NCI-H446 treated with DMSO at 0.1 percent for 48 hours (cell line): ENCODE measurements around the gene NFS1.
"Not testable (repeated sequence)": the region's sequence is repeated elsewhere in the genome, so short reads cannot be mapped to it uniquely, and the experiment has no call there.

Source experiments
- DNase-seq: peaks from one replicate; lab custom pipeline; 2025; lab: John Stamatoyannopoulos, UW

NFS1 gene

GRCh38 chr20:35729836-35730582, 30.9 kb upstream of the NFS1 start:
- DNase-seq: no peak

- no peak for DNase-seq
Measured at GRCh38 chr20:35729283-35729807, 30.2 kb upstream of the NFS1 start.

DNA sequence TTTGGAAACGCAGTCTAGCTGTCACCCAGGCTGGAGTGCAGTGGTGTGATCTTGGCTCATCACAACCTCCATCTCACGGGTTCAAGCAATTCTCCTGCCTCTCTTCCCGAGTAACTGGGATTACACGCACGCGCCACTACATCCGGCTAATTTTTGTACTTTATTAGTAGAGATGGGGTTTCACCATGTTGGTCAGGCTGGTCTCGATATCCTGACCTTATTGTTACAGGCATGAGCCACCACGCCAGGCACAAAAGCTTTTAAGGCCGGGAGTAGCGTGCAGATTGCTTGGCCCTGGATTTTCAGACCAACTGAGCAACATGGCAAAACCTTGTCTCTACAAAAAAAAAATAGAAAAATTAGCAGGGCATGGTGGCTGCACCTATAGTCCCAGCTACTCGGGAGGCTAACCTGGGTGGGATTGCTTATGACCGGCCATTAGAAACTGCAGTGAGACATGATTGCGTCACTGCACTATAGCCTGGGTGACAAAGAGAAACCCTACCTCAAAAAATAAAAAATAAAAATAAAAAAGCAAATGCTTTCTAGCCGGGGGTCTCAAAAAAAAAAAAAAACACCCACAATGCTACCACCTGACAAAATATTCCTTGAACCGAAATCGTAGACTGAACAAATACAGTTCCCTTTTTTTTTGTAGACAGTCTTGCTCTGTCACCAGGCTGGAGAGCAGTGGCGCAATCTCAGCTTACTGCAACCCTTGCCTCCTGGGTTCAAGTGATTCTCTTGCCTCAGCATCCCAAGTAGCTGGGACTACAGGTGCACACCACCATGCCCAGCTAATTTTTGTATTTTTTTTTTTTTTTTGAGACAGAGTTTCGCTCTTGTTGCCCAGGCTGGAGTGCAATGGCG, 27.9 kb upstream of the NFS1 start:
- DNase-seq: no peak

DNA sequence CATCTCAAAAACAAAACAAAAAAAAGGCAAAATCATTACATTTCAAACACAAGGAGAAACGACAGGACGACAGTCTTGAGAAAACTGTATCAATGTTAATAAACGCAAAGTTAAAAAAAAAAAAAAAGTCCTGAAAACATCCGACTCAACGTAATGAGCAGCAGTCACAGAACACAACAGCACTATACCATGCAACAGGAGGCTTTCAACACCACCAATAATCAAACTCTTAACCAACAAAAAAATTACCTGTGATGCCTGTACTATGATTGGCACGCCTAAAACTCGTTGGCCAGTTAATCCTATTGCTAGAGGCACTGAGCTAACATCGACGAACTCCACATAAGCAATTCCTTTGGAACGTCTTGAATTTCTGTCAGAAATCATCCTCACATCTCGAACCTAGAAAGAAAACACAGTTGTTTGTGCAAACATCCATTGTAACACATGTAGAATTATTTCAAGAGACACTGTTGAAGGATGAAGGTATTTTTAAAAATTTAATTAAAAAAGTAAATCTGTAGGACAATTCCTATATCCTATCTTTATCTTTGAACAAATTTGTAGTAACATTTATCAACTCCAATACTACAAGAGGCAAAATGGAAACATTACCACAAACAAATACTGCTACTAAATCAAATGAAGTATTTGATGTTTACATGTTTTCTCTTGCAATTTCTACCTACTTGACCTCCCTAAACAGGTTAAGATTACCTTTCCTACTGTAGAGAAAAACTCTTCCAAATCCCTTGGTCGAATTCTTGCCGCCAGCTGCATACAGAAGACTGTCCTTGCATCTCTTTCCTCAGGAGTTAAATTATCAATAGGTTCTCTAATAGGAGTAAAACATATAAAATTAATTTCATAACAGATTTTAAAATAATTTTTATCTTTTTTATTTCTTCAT, 25.4 kb upstream of the NFS1 start:
- DNase-seq: no peak

GRCh38 chr20:35723652-35724320, 24.6 kb upstream of the NFS1 start:
- not testable (repeated sequence) for DNase-seq

- DNase-seq: not testable (repeated sequence)
Measured at GRCh38 chr20:35723275-35723639, 24.1 kb upstream of the NFS1 start.

DNA sequence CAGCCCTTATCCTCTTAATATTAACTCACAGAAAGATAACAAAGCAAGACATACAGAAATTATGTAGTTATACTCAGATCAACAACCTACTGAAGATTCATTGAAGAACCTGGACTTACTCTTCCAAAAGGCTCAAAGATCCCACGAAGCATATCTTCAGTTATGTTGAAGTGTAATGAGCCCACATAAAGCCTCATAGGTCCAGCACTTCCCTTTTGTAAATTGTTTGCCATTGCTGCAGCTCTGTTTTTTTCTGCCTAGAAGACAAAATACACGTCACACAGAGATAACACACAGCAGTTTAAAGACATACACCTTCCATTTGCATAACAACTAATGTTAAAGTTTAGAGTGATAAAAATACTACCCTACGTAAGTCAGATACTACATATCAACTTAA, 22.5 kb upstream of the NFS1 start:
- no peak for DNase-seq

DNA sequence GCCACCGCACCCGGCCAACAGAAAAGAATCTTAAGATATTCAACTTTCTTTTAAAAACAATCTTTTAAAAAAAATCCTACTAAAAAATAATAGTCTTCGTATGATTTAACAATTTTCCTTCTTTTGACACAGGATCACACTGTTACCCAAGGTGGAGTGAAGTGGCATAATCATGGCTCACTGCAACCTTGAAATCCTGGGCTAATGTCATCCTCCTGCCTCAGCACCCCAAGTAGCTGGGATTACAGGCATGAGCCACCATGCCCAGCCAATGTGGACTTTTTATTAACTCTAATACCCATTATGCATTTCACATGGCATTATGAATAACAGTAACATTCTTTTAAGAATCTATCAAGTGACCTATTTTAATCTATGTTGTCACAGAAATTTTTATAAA, 22.1 kb upstream of the NFS1 start:
- no peak for DNase-seq

GRCh38 chr20:35720165-35721123, 21.3 kb upstream of the NFS1 start:
- DNase-seq: no peak

DNA sequence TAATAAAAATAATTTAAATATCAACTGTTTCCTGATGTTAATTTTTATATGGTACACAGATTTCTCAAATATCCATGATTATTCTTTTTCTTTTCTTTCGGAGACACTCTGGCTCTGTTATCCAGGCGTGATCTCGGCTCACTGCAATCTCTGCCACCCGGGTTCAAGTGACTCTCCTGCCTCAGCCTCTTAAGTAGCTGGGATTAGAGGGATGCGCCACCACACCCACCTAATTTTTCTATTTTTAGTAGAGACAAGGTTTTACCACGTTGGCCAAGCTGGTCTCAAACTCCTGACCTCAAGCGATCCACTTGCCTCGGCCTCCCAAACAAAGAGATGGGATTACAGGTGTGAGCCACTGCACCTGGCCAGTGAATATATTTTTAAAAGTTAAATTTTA, 20.6 kb upstream of the NFS1 start:
- no peak for DNase-seq

DNA sequence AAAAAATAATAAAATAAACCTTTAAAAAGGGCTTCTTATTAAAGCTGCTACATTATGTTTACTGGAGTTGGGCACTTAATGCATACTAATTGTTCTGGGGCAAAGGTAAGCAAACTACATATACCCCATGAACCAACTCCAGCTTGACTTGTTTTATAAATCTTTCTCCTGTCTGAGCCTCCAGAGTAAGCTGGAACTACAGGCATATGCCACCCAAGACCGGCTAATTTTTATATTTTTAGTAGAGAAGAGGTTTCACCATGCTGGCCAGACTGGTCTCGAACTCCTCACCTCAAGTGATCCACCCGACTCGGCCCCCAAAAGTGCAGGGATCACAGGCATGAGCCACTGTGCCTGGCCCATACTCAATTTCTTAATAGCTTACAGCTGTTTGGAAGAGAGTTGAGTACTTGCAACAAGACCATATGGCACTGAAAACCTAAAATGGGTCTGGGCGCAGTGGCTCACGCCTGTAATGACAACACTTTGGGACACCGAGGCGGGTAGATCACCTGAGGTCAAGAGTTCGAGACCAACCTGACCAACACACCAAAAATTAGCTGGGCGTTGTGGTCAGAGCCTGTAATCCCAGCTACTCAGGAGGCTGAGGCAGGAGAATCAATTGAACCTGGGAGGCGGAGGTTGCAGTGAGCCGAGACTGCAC, 20.0 kb upstream of the NFS1 start:
- no peak for DNase-seq

GRCh38 chr20:35718321-35718720, 19.2 kb upstream of the NFS1 start:
- not testable (repeated sequence) for DNase-seq

- no peak for DNase-seq
Measured at GRCh38 chr20:35716330-35716729, 17.2 kb upstream of the NFS1 start.

GRCh38 chr20:35715652-35716051, 16.5 kb upstream of the NFS1 start:
- DNase-seq: no peak

DNA sequence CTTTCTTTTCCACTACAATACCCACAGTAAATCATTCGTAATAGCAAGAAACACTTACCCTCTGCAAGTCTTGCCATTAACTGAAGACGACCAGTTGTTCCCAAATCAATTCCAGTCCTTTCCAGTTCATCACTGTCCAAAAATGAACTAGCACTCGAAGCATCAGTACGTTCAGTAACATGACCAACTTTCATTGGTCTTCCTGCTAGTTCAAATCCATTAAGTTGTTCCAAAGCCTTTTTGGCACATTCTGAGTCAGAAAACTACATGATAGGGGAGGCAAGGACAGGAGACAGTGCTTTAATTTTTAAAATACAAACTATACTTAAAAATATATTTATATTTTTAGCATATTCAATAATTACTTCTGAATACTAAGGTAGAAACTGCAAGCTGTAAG, 15.0 kb upstream of the NFS1 start:
- DNase-seq: no peak

GRCh38 chr20:35713120-35713519, 14.0 kb upstream of the NFS1 start:
- DNase-seq: not testable (repeated sequence)

DNA sequence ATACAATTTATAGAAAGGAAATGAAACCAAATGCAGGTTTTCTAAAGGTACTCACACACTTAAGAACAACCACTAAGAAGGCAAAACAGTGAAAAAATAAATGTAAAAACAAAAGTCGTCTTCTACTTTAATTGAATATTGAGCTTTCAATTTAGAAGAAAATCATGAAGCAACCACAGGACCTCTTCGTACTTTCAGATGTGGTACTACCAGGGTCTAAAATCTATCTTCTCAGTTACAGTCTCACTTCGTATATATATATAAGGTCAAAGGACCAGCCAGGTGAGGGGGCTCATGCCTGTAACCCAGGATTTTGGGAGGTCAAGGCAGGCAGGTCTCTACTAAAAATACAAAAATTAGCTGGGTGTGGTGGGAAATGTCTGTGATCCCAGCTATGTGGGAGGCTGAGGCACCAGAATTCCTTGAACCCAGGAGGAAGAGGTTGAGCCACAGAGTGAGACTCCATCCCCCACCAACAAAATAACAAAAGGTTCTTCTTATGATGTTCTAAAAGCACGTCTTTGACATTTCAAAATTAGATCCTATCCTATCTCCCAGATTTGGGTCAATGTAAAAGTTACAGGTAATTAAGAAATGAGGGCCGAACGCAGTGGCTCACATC, 12.5 kb upstream of the NFS1 start:
- DNase-seq: no peak

- DNase-seq: no peak
Measured at GRCh38 chr20:35710884-35711587, 11.9 kb upstream of the NFS1 start.

- no peak for DNase-seq
Measured at GRCh38 chr20:35710039-35710438, 10.9 kb upstream of the NFS1 start.
